Measurements from ENCODE around the gene ARFGEF3. TPM values are rescaled to one million over a fixed set of nuclear protein-coding genes. Genes with fewer than 3 reads are reported as not detected.

Gene ARFGEF3
- total RNA-seq, 1 experiment from 2014 or later, result 5.2 TPM

DNA sequence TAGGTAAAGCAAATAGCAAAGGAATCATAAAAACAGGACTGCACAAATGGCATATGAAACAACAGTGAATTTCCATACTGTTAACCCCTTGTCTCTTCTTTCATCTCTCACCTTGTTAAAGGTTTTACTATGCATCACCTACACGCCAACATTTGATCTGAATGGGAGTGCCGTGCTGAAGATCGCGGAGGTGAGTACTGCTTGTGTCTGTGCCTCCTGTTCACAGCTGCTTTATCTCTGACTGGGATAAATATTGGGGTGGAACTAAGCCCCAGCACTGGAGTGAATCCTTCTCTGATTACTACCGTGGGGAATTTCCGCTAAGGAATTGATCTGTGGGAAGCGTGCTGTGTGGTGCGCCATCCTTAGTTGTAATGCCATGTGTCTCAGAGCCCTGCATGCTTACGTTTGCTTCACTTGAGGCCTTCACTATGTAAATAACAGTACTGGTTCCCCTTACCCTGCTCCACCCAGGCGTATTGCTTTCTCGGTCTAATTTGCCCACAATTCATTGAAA is 68.0 kb downstream of the ARFGEF3 start:
- intact Hi-C loops (cut with micrococcal nuclease; ENCODE audit: unreplicated experiment), result loop anchor here (2.0 to 5.0 kb wide), 3 partner anchors 49 to 112 kb away; no protein-coding TSS in a partner anchor
- Histone ChIP-seq H3K9me3 (no peaks in the 10 kb centered on the region), H3K36me3 (ENCODE audit: control insufficient read depth, insufficient read depth, low read length) (no peaks in the 10 kb centered on the region), H3K4me1 (peaks cover 27% of the 10 kb centered on the region), H3K27me3 (replicated peaks; ENCODE audit: control insufficient read depth, insufficient read depth, low read length) (no peaks in the 10 kb centered on the region), H3K4me3 (ENCODE audit: low read depth, low read length) (no peak overlapping the region)
- Mint-ChIP-seq H3K27ac (ENCODE audit: unreplicated experiment) (no peak overlapping the region), H3K4me3 (ENCODE audit: unreplicated experiment) (no peak overlapping the region), H3K9me3 (ENCODE audit: unreplicated experiment) (no peaks in the 10 kb centered on the region), H3K4me1 (ENCODE audit: low read depth, unreplicated experiment) (peaks cover 34% of the 10 kb centered on the region), H3K27me3 (ENCODE audit: insufficient read depth, unreplicated experiment) (no peaks in the 10 kb centered on the region), H3K36me3 (ENCODE audit: insufficient read depth, unreplicated experiment) (no peaks in the 10 kb centered on the region)
- DNase-seq, result no peak
- BruUV-seq (replicated peaks), result no TSS peak
- CTCF ChIA-PET, result no interaction called here
- TF ChIP-seq, protein P1, sequence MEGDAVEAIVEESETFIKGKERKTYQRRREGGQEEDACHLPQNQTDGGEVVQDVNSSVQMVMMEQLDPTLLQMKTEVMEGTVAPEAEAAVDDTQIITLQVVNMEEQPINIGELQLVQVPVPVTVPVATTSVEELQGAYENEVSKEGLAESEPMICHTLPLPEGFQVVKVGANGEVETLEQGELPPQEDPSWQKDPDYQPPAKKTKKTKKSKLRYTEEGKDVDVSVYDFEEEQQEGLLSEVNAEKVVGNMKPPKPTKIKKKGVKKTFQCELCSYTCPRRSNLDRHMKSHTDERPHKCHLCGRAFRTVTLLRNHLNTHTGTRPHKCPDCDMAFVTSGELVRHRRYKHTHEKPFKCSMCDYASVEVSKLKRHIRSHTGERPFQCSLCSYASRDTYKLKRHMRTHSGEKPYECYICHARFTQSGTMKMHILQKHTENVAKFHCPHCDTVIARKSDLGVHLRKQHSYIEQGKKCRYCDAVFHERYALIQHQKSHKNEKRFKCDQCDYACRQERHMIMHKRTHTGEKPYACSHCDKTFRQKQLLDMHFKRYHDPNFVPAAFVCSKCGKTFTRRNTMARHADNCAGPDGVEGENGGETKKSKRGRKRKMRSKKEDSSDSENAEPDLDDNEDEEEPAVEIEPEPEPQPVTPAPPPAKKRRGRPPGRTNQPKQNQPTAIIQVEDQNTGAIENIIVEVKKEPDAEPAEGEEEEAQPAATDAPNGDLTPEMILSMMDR (IDR thresholded peaks at IDR 0.05; ENCODE audit: insufficient read depth in 1 of 2, low read depth in 1 of 2, low read length in 1 of 2, severe bottlenecking in 1 of 2, unreplicated experiment in 1 of 2), result no peak
- POLR2A ChIA-PET, result no interaction called here

DNA sequence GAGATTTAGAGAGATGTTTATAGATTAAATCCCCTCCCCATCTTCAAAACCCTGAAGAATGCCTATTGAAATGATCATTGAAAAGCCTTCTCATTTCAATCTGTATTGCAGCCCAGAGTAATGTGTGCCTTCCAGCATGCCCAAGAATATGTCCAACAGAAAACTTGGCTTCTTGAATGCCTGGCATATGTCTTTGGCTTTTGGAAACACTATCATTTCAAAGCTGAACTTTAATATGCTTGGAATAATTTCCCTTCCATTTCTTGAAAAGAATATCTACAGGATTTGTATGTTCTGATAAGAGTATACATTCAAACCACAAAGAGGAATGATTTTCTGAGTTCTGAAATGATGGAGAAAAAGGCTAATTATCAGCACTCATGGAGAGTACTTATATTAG is 68.5 kb downstream of the ARFGEF3 start:
- H3K27me3 Mint-ChIP-seq (ENCODE audit: insufficient read depth, unreplicated experiment), result no peaks in the 10 kb centered on the region
- Histone ChIP-seq H3K4me3 (ENCODE audit: low read depth, low read length) (no peak overlapping the region), H3K9me3 (no peaks in the 10 kb centered on the region), H3K36me3 (ENCODE audit: control insufficient read depth, insufficient read depth, low read length) (no peaks in the 10 kb centered on the region), H3K27me3 (replicated peaks; ENCODE audit: control insufficient read depth, insufficient read depth, low read length) (no peaks in the 10 kb centered on the region), H3K4me1 (peaks cover 27% of the 10 kb centered on the region)
- H3K27ac Mint-ChIP-seq (ENCODE audit: unreplicated experiment), result peak overlapping the region; percentile 47
- TF ChIP-seq, protein P1 (IDR thresholded peaks at IDR 0.05; ENCODE audit: insufficient read depth in 1 of 2, low read depth in 1 of 2, low read length in 1 of 2, severe bottlenecking in 1 of 2, unreplicated experiment in 1 of 2), result no peak
- no peaks in the 10 kb centered on the region for H3K36me3 Mint-ChIP-seq (ENCODE audit: insufficient read depth, unreplicated experiment)
- DNase-seq, result no peak
- BruUV-seq (replicated peaks), result no TSS peak
- ChIA-PET POLR2A (no interaction called here), CTCF (no interaction called here)
- H3K9me3 Mint-ChIP-seq (ENCODE audit: unreplicated experiment), result no peaks in the 10 kb centered on the region
- peaks cover 34% of the 10 kb centered on the region for H3K4me1 Mint-ChIP-seq (ENCODE audit: low read depth, unreplicated experiment)
- intact Hi-C loops (cut with micrococcal nuclease; ENCODE audit: unreplicated experiment), result loop anchor here (2.0 to 5.0 kb wide), 3 partner anchors 49 to 113 kb away; no protein-coding TSS in a partner anchor
- H3K4me3 Mint-ChIP-seq (ENCODE audit: unreplicated experiment), result no peak overlapping the region

DNA sequence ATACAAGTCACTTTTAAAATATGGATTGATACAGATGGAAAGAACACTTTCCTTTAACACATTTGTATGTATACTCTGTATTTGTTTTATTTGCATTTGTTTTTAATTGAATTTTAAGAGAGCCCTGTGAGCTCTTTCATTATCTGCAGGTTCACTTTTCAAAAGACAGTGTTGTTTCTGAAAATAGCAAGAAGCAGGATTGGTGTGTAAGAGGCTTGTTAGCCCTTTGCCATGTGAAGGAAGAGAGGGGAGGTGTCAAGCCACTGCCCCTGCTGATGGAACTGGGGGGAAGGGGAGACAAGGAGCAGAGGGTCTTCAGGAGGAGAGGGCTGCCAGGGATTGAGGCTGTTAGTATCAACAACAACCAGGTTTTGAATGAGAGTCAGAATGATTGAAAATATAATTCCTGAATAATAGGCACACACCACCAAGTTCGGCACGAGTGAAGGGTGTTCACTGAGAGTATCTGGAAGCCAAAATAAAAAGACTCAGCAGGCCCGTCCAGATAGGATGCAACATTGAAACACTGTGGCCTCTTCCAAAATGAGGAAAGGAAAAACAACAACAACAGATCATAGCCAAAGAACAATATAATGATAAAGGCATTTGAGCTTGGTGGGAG is 69.1 kb downstream of the ARFGEF3 start:
- peak overlapping the region; percentile 25 for H3K4me3 Mint-ChIP-seq (ENCODE audit: unreplicated experiment)

More for the DNA sequence above, 69.1 kb downstream of the ARFGEF3 start:
- Histone ChIP-seq H3K4me1 (peaks cover 27% of the 10 kb centered on the region), H3K27me3 (replicated peaks; ENCODE audit: control insufficient read depth, insufficient read depth, low read length) (no peaks in the 10 kb centered on the region), H3K4me3 (ENCODE audit: low read depth, low read length) (no peak overlapping the region), H3K36me3 (ENCODE audit: control insufficient read depth, insufficient read depth, low read length) (no peaks in the 10 kb centered on the region), H3K9me3 (no peaks in the 10 kb centered on the region)
- H3K27ac Mint-ChIP-seq (ENCODE audit: unreplicated experiment), result peak overlapping the region; percentile 47
- no peaks in the 10 kb centered on the region for H3K27me3 Mint-ChIP-seq (ENCODE audit: insufficient read depth, unreplicated experiment)
- TF ChIP-seq, protein P1 (IDR thresholded peaks at IDR 0.05; ENCODE audit: insufficient read depth in 1 of 2, low read depth in 1 of 2, low read length in 1 of 2, severe bottlenecking in 1 of 2, unreplicated experiment in 1 of 2), result no peak
- no peaks in the 10 kb centered on the region for H3K9me3 Mint-ChIP-seq (ENCODE audit: unreplicated experiment)
- no peaks in the 10 kb centered on the region for H3K36me3 Mint-ChIP-seq (ENCODE audit: insufficient read depth, unreplicated experiment)
- peaks cover 34% of the 10 kb centered on the region for H3K4me1 Mint-ChIP-seq (ENCODE audit: low read depth, unreplicated experiment)
- ChIA-PET POLR2A (no interaction called here), CTCF (interaction anchor here (1.6 kb wide), 1 partner anchor 114 kb away, joined by 8 read pairs; no protein-coding TSS in a partner anchor)
- BruUV-seq (replicated peaks), result no TSS peak
- no peak for DNase-seq
- intact Hi-C loops (cut with micrococcal nuclease; ENCODE audit: unreplicated experiment), result loop anchor here (2.0 to 5.0 kb wide), 3 partner anchors 48 to 114 kb away; no protein-coding TSS in a partner anchor
